DMS 273 (cell line): ENCODE results near the gene STRBP.
A peak's percentile ranks its signal among the peaks of the same experiment; 100 is the strongest.
"Not testable (repeated sequence)": the region's sequence is repeated elsewhere in the genome, so short reads cannot be mapped to it uniquely, and the experiment has no call there.

Experiments used
- DNase-seq: peaks from one replicate; lab custom pipeline; 2025; ENCODE audit not compliant: unreplicated experiment; lab: John Stamatoyannopoulos, UW

The STRBP gene

GRCh38 chr9:123268465-123269259 is at the start of gene STRBP:
Gene STRBP, minus strand, starts transcription at chr9:123268586. Its CDS starts 84,452 bp downstream, at chr9:123184134.
- peak; percentile 95 for DNase-seq

- DNase-seq, result no peak
Measured at GRCh38 chr9:123316053-123316718, 47.8 kb upstream of the STRBP start.

- no peak for DNase-seq
Measured at GRCh38 chr9:123315635-123316034, 47.2 kb upstream of the STRBP start.

- DNase-seq, result no peak
Measured at GRCh38 chr9:123314617-123315016, 46.2 kb upstream of the STRBP start.

- no peak for DNase-seq
Measured at GRCh38 chr9:123312306-123312877, 44.0 kb upstream of the STRBP start.

- DNase-seq, result no peak
Measured at GRCh38 chr9:123311250-123311752, 42.9 kb upstream of the STRBP start.

DNA sequence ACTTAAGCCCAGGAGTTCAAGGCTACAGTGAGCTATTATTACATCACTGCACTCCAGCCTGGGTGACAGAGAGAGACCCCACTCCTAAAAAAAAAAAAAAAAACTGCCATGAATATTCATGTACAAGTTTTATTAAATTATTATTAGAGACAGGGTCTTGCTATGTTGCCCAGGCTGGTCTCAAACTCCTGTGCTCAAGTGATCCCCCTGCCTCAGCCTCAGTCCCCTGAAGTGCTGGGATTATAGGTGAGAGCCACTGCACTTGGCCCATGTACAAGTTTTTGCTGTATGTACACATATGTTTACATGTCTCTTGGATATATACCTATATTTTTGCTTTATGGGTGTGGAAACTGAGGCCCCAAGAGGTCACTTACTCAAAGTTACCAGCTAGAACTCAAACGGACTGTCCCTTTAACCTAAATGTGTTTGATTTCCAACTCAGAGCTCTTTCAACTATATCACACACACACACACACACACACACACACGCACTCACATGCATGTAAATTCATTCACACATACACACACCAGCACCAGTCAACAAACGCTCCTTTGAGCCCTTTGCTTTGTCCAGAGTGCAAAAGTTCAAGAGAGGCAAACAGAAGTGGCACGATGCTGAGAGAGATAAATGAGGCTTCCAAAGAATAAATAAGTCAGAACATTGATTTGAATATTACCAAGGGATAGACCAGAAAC is 42.3 kb upstream of the STRBP start:
- no peak for DNase-seq

- DNase-seq, result no peak
Measured at GRCh38 chr9:123309611-123310010, 41.2 kb upstream of the STRBP start.

- DNase-seq, result no peak
Measured at GRCh38 chr9:123305879-123306278, 37.5 kb upstream of the STRBP start.

DNA sequence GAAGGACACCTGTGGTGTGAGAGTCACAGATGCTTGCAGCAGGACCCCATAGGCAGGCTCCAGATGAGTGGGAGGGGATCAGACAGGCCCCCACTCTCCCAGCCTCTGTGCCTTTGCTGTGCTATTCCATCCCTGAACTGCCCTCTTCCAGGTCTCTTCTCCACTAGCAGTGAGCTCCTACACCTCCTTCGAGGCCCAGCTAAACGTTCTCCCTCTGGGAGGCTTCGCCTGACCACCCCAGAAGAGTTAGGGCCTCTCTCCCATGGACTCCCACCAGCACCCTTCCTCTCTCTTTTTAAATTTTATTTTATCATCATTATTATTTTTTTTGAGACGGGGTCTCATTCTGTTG is 35.9 kb upstream of the STRBP start:
- DNase-seq, result no peak

DNA sequence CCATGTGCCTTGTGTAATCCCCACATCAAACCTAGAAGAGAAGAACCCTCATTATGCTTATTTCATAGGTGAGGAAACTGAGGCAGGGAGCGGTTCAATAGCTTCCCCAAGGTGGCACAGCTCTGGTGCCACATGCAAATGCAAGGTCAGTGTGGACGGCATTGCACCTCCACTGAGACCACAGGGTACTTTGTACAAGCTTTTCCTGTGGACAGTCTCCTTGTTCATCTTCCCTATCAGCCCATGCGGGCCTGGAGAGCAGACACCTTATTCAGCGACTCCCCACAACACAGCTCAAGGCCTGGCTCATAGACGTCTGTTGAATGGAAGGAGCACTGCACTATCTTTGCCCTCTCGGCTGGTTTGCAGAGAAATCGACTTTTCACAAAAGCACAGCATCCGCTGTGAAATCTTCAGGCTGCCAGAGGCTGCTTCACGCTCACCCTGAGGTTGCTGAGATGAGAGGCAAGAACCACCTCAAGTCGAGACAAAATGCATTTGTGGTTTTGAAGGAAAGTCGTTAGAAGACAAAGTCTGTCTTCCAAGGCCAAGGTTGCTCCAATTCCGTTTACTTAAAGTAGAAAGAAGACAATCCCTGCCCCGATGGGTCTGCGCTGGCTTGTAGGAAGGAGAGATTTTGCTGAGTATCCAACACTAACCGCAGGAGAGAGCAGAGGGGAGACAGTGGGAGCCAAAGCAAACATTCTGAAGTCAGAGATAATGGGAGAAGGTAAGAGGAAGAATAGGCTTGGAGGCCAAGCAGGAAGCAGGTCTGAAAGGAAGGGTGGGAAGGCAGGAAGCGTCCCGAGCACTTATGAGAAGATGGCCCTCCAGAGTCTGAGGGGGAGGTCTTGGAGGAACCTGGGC is 34.2 kb upstream of the STRBP start:
- no peak for DNase-seq

GRCh38 chr9:123301936-123302335 is 33.5 kb upstream of the STRBP start:
- not testable (repeated sequence) for DNase-seq

GRCh38 chr9:123300554-123300953 is 32.2 kb upstream of the STRBP start:
- no peak for DNase-seq

- DNase-seq, result no peak
Measured at GRCh38 chr9:123299558-123300126, 31.3 kb upstream of the STRBP start.

- DNase-seq, result no peak
Measured at GRCh38 chr9:123296174-123296573, 27.8 kb upstream of the STRBP start.

DNA sequence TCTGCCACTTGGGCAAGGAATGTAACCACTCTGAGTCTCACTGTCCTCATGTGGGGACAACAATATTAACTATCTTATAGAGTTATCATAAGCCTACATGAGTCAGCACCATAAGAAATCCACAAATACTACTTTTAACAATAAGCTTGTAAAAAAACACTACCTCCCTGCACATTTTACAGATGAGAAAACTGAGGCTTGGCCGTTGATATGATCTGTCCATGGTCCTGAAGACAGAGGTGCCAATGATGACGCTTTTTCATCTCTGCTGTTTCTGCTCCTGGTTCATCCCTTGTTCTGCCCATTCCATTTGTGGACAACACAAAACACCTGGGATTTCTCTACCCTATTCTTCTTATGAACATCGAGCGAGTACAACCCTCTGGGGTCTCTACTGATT is 23.4 kb upstream of the STRBP start:
- no peak for DNase-seq

DNA sequence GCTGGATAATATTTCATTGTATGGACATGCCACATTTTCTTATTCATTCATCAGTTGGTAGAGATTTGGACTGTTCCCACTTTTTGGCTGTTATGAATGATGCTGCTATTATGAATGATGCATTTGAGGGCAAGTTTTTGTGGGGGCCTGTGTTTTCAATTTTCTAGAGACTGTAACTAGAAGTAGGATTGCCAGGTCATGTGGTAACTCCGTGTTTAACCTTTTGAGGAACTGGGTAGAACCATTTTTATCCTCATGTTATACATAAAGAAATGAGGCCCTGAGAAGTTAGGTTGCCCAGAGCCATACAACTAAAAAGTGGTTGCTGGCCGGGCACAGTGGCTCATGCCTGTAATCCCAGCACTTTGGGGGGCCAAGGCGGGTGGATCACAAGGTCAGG is 22.4 kb upstream of the STRBP start:
- DNase-seq, result no peak

DNA sequence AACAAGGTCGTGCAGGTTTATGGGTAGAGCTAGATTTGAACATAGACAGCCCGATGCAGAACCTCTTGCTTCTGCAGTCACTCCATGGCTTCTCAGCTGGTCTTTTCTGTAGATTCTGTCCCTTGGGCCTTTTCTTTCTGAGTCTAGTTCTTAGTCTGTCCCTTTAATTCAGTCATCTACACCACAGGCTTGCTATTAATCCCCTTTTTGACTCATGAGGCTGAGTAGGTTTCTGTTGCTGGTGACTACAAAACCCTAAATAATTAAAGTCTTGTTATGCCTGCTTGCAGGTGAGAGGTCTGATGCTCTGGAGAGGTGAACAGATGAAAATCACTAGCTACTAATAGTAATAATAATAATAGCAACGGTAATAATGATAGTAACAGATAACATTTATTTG is 19.3 kb upstream of the STRBP start:
- no peak for DNase-seq

DNA sequence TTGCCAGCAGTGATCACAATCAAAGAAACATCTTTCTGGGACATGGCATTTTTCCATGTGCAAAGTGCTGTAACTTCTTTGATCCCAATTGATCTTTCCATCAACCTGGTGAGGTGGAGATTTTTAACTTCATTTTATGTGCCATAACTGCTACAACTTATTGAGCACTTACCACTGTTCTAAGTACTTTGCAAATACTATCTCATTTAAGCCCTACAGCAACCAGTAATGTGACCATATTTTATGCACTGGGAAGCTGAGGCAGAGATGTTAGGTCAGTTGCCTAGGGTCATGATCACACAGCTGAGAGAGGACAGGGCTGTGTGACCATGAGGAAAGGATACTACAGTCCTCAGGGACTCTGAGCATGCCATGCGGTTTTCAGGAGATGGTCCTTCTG is 17.9 kb upstream of the STRBP start:
- DNase-seq, result no peak

GRCh38 chr9:123284656-123285055 is 16.3 kb upstream of the STRBP start:
- no peak for DNase-seq
